Stimulated activated CD8-positive, alpha-beta memory T cell treated with anti-CD3 and anti-CD28 coated beads, Interleukin-15, amount 100 ng/mL, for 1 hour (primary cell): ENCODE measurements around the gene PTPN18.
"Not testable (repeated sequence)": the region's sequence is repeated elsewhere in the genome, so short reads cannot be mapped to it uniquely, and the experiment has no call there.

Source experiments
- DNase-seq: peaks from one replicate; pipeline ENCODE4 v3.0.0-alpha.2; 2020; ENCODE audit warnings: low read depth

PTPN18 gene

GRCh38 chr2:130382313-130382917, 26.6 kb downstream of the PTPN18 start:
- DNase-seq = no peak

- DNase-seq = no peak
Observed at GRCh38 chr2:130385709-130386108, 29.9 kb downstream of the PTPN18 start.

- no peak for DNase-seq
Observed at GRCh38 chr2:130387071-130387400, 31.2 kb downstream of the PTPN18 start.

GRCh38 chr2:130387804-130388203, 31.9 kb downstream of the PTPN18 start:
- no peak for DNase-seq

GRCh38 chr2:130388221-130388907, 32.5 kb downstream of the PTPN18 start:
- DNase-seq = no peak

GRCh38 chr2:130389358-130389757, 33.5 kb downstream of the PTPN18 start:
- DNase-seq = no peak

- DNase-seq = no peak
Observed at GRCh38 chr2:130389783-130390182, 33.9 kb downstream of the PTPN18 start.

GRCh38 chr2:130390460-130391057, 34.7 kb downstream of the PTPN18 start:
- DNase-seq = no peak

- DNase-seq = no peak
Observed at GRCh38 chr2:130391058-130391871, 35.4 kb downstream of the PTPN18 start.

- DNase-seq = no peak
Observed at GRCh38 chr2:130391872-130392670, 36.2 kb downstream of the PTPN18 start.

- no peak for DNase-seq
Observed at GRCh38 chr2:130393318-130393910, 37.6 kb downstream of the PTPN18 start.

GRCh38 chr2:130406280-130406679, 50.4 kb downstream of the PTPN18 start:
- DNase-seq = not testable (repeated sequence)

GRCh38 chr2:130416693-130417092, 60.8 kb downstream of the PTPN18 start:
- DNase-seq = not testable (repeated sequence)

- not testable (repeated sequence) for DNase-seq
Observed at GRCh38 chr2:130418845-130419244, 63.0 kb downstream of the PTPN18 start.
